HG03432 (cell line): ENCODE results near the gene HIPK2.
"Not testable (repeated sequence)": the region's sequence is repeated elsewhere in the genome, so short reads cannot be mapped to it uniquely, and the experiment has no call there.

Source experiments
- ATAC-seq: cut with Tn5 transposase; IDR thresholded peaks from one replicate; pipeline ENCODE4 v1.9.1; 2021; ENCODE audit warnings: mild to moderate bottlenecking, moderate library complexity; ENCODE audit not compliant: unreplicated experiment

HIPK2 gene

DNA sequence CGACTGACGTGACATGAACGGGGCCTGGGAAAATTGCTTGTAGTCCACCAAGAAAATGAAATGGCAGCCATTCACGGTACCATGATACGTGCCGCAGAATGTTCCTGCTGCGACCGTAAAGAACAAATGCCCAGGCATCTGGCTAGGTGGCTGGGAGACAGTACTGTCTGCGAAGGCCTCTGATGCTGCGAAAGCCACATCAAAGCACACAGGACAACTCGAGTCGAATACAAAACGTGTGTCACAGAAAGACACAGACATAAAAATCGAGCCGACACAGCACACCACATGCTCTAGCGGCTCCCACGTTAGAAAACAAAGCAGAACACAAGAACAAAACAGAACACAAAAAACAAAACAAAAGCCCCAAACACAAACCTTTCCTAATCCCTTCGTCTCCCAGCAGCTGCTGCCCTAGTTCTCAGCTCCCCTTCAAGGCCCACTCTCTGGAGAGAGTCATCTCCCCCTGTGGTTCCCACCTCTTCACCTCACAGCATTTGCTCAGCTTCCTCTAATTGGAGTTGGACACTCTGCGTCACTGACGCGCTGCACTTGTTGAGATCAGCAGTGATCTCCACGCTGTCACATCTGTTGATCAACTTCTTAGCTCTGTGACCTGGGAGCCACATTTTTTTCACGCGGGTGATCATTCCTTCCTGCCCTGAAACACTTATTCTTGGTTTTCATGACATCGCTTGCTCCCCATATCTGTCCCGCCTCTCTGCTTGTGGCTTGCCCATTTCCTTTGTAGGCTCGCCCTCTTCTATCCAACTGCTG, 142.1 kb downstream of the HIPK2 start:
- no peak for ATAC-seq

DNA sequence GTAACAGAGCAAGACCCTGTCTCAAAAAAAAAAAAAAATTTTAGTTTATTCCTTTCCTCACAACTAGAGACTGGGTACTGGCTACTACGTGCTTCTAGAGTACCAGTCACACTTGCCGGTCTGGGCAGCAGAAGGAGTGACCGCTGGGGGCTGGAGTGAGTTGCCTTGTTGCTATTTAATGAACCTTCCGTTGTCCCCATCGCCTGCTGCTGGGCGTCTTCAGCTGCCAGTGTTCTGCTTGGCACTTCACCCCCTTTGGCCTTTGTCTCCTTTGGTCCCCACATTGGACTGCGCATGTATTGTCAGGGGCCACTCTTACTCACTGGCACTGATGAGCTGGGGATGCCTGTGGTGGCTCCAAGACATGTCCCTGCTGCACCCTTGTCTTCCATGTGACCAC, 143.7 kb downstream of the HIPK2 start:
- ATAC-seq: no peak

DNA sequence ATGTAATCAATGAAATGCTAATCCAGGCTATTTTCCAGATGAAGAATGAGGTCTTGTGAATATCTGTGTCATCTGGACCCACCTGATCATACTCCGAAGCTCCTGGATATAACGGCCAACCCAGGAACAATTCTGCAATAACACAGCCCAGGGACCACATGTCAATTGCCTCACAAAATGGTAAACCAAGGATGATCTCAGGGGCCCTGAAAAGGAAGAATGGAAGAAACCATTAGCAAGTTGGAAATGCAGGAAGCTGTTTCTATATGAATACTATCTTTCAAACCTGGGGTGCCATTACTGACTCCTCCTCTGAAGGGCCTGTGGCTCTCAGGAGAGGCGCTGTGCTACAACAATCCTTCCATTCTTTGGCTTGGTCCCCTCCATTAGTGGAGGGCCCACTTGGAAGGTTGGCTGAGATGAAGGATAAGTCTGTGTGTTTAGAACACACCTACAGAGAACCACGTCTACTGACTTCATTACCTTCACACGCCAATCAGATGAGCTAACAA, 146.2 kb downstream of the HIPK2 start:
- ATAC-seq: no peak

DNA sequence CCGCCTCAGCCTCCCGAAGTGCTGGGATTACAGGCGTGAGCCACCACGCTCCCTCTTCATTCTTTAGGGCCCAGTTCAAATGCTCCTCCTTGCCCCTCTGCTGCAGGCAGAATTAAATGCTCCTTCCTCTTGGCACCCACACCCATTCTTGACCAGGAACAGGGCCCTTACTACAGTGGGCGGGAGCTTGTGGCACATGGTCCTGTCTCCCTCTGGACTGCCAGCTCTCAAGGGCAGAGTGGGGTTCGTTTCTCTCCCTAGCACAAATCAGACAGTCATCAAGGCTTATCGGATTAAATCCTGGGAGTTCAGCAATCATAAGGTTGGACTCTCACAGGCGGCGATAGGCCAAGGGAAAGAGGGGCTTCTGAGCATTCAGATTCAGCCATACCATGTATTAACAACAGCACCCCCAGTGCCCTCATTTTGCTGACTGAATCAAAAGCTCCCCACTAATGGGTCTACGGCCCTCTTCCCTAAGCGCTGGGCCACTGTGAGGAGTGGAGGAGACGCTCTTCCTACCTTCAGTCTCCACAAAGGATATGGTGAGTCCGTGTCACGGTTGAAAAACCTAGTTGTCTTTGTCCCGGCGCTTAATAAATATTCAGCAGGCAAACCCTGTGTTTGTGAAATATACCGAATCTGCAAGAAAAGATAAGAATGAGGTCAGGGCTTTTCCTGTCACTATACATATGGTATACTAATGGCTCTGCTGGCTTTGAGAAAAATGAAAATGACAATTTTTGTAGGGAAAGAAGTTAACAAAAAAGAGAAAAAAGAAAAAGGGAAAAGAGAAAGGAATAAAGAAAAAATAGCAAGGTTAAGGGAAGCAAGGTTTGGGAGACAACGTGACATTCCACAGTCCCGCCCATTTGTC, 146.9 kb downstream of the HIPK2 start:
- no peak for ATAC-seq

DNA sequence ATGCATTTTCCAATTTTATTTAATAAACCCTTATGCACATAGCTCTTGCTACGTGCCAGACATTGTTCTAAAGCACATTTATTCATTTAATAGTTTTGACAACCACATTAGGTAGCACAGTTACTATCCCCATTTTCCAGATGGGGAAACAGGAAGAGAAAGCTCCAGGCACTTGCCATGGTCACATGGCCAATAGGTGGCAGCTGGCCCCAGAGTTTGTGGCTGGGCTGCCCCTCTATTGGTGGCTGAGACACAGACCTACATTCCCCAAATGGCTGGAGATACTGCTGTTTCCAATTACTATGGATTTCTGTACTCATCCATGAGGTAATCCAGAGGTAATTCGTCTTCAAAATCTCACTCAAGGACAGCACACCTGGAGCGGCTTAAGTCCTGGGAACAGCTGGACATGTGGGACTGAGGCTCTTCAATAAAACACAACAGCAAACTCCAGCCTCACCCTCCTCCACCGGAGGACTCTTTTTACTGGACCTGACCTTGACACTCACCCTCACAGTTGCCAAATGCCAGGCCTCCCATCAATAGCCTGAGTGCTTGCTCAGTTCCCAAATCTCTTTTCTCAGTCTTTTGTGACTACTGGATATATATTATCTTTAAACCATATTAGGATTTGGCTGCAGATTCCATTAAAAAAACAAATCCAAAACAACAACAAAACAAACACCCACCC, 148.3 kb downstream of the HIPK2 start:
- no peak for ATAC-seq

DNA sequence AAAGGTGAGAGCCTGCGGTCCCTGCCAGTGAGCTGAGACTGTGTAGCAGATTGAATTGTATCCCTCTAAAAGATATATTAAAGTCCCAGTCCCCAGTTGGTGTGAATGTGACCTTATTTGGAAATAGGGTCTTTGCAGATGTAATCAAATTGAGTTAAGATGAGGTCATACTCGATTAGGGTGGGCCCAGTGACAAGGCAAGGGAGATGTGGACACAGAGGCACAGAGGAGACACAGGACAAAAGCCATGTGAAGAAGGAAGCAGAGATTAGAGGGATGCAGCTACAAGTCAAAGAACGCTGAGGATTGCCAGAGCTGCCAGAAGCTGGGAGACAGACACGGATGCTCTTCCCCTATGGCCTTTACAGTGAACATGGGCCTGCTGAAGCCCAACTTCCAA, 150.0 kb downstream of the HIPK2 start:
- ATAC-seq: no peak

DNA sequence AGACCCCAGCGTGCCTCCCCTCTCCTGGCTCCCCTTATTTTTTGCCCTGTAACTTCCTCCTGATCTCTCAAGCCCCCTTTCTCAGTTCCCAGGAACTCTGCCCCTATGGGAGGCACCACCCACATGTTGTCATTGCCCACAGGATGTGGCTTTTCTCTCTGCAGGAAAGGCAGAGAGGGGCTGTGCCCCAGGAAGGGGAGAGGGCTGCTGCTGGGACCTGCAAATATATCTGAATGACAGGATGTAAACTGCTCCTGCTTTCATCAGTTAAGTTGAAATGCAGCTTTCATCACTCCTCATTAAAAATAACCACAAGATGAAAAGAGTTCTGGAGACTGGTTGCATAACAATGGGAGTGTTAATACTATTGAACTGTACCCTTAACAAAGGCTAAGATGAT, 151.0 kb downstream of the HIPK2 start:
- ATAC-seq: no peak

DNA sequence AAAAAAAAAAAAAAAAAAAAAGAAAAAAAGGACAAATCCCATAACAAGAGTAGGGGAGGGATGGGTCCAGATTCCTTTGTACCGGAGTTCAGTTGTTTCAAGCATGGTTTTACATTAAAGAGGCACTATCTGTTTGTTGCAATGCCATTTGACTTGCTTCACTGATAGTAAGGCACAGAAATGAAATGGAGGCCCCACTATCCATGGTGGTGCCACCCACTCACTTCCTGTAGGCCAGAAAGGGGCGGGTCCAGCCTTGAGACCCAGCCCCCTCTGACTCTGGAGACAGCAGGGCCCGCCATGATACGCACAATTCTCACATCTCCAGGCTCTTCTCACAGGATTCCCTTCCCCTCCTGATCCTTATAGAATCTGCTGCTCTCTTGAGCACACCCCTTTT, 154.3 kb downstream of the HIPK2 start:
- no peak for ATAC-seq

DNA sequence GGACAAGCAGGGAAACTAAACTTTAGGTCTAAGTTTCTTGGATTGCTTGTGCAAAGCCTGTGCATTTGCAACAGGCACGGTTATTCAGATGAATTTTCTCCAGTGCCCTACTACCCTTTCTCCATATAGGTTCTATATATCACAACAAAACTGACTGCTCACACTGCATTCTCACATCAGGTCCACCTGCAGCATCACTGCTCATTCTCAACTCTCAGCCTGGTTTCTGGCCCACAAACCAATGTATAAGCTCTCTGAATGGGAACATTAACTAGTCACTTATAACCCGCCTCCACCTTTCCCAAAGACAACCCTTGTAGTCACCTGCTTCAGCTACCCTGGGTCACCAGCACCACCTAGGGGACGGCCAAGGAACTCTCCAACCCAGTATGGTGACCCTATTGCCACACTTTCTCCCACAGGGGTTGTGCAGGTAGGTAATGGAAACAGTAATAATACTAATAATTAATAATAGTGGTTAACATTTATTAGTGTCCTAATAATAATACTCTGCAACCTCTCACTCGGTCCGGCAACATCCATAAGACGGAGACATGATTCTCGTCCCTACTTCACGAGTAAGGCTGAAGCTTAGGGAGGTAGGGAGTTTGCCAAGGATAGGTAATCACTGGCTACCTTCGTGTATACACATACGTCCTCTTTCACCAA, 157.0 kb downstream of the HIPK2 start:
- peak; percentile 63 for ATAC-seq

DNA sequence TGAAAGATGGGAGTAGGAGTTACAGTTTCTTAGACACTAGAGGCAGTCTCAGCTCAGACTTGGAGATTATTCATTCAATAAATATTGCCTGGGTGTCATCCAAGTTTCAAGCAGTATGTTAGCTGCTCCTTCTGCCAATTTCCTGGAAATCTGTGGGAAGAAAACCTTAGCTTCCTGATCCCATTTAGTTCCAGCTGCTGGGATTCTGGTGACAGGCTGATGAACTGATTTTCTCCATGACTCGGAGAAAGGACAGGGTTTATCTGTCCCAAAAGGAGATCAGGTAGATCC, 158.5 kb downstream of the HIPK2 start:
- no peak for ATAC-seq

DNA sequence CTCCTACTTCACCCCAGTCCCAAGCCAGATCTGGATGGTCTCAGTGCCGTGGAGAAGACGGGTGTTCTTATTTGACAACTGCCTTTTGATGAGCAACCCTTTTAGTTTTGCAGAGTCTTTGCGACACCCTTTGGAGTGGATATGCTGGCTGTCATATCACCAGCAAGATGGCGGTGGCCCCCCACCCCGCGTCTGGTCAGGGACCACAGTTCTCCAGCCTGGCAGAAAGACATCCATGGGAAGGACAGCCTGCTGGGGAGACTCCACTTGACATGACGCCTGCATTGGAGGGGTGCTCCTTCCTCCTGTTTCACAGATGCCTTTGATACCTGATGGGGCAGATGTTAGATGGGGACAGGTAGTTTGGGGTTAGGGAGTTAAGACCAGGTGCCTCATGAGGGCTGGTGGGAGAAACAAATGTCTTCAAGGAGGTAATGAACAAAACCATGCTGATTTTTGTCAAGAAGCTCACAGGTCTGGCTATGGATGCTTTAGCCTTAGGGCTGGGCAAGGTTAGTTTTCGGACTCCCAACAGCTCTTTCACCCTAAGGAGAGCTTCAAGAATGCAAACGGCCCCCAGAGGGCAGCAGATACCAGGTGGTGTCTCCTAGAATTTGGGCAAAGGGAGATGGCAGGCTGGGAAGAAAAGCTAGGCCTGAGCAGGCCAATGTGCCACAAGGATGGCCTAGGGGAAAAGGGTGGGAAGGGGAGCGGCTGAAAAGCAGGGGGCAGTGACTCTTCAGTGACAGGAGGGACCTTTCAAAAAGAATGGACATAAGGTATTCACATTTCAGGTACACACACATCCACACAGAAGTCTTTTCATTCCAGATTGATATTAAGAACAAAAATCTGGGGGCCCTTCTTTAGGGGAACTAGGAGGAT, 159.1 kb downstream of the HIPK2 start:
- ATAC-seq: no peak

DNA sequence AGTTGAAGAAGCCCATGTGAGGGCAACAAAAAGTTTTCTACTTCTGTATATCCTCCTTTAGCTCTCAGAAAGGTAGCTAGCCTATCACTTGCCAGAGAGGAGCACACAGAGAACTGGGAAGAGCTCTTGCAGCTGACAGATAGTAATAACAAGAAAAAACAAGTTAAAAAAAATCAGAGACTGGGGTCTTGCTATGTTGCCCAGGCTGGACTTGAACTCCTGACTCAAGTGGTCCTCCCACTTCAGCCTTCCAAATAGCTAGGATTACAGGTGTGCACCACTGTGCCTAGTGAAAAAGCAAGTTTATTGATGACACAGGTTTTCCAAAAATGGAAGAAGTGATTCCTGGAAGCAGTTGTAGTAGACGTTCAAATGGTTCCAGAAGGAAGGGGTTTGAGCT, 160.7 kb downstream of the HIPK2 start:
- ATAC-seq: no peak

DNA sequence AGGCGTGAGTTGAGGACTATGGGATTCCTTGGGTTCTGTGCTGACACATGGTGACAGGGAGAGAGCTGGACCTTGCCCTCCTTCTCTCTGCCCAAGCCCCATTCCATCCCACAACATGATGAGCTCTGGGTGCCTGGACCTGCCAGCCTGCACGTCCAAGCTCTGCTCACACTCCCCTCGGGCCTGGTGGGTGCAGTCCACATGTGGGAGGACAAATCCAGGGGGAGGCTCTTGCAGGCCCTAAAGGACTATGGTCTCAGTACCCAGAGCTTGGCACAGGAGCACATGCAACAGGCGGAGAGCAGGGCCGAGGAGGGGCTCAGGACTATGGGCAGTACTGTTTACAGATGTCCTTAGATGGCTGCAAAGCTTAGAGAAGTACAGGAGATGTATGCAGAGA, 162.9 kb downstream of the HIPK2 start:
- ATAC-seq: no peak

DNA sequence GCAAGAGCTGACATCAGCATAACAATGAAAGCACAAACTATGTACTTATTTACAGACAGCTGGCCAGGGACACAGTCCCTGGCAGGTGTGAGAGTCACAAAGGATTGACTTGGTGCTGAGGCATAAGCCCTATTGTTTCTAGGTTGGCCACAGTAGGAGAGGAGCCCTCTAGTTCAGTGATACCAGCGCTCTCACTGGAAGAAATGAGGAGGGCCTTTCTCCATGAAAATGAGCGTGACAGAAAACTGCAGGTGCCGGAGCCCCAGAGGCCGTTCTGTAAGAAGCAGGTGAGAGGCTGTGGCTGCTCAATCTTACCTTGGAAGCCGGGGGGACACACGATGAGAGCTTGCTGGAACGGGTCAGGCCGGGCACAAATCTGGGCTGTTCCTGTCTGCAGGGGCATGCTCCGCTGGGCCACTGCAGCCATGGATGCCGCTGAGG, 163.8 kb downstream of the HIPK2 start:
- no peak for ATAC-seq

DNA sequence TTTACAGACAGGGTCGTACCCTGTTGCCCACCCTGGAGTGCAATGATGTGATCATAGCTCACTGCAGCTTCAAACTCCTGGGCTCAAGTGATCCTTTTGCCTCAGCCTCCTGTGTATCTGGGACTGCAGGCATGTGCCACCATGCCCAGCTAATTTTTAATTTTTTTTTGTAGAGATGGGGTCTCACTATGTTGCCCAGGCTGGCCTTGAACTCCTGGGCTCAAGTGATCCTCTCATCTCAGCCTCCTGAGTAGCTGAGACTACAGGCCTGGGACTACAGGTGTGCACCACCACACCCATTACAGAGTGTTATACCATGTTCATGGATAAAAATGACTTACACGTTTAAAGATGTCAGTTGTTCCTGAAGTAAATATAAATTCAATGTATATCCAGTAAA, 166.2 kb downstream of the HIPK2 start:
- ATAC-seq: not testable (repeated sequence)

DNA sequence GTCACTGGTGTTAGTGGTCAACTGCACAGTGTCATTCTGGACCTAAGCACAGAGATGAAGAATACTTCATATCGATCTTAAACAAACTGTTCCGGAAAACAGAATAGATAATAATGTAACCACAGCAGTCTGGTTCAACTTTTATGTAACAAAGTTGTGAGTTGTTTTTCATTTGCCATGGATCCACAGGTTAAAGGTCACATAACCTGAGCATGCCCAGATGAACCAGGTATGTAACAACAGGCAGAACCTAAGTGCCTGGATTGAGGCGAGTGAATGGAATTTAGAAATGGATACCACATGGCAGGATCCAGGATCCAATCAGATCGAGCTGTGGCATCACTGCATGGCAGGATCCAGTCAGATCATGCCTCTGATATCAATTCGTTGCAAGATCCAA, 167.2 kb downstream of the HIPK2 start:
- ATAC-seq: no peak

DNA sequence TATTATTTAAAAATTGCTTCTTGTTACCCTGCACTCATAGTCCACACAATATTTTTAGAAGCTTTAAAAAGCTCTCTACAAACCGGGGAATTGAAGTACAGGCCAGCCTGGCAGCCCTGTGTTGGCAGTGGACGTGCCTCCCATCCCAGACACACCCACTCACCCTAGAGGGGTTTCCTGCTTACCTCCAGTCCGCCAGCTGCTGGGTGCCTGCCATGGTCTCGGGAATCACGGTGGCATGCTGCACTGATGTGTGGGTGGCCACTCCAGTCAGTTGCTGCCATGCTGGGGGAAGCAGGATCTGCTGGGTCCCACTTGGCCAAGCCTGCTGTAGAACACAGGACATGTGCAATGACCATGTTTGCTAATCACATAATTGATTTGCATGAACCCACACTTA, 173.9 kb downstream of the HIPK2 start:
- ATAC-seq: no peak

DNA sequence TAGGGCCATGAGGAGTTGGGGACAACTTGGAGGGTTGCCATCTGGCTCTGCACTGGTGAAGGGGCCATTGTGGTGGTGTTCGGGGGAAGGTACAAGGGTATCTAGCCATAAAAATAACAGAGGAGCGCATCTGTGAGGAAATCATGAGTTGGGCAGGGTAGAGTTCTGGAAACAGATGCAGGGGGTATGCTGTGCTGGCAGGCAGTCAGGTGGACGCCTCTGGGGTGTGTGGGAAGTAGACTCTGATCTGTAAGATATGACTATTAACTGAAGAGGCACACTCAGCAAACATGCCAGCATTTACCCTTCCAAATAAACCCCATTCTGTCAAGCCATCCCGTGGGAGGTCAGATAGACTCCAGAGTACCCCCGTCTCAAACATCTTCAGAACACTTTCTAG, 174.5 kb downstream of the HIPK2 start:
- ATAC-seq: no peak

DNA sequence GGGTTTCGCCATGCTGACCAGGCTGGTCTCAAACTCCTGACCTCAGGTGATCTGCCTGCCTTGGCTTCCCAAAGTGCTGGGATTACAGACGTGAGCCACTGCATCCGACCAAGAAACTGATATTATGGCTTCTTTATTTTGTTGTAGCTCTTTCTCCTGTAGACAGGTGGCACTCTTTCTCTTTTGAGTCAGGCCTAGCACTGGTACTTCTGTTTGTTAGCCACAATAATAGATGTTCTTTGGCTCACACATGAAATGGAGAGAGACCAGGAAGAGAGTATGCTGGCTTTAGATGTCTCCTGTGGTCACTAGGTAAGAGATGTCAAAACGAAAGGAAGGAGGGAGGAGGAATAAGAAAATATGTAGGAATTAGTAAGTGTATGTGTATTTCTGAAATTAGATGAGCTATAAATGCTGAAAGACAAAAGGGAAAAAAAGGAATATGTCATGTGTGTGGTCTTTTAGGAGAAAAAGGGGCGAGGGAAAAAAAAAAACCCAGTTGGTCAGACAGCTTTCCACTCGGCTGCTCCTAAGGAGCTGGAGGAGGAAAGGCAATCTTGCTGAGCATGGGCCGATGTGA, 175.6 kb downstream of the HIPK2 start:
- no peak for ATAC-seq

DNA sequence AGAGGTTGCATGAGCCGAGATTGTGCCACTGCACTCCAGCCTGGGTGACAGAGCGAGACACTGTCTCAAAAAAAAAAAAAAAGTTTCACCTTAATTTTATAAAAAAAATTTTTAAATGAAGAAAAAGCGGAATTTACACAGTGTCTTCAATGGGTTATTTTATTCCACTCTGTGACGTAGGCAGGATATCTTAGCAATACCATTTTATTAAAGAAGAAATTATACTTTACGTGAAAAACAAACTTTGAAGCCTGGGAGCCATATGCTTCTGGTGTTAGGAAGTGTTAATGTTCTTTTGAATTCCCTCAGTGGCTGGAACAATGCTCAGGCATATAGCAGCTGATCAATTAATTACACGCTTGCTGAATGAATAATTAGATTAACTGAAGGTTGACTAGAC, 176.6 kb downstream of the HIPK2 start:
- no peak for ATAC-seq
